HG03159 (cell line): Measurements from ENCODE around the gene MDP1.
A peak's percentile ranks its signal among the peaks of the same experiment; 100 is the strongest.

Experiments
- ATAC-seq: cut with Tn5 transposase; IDR thresholded peaks from one replicate; pipeline ENCODE4 v1.9.1; 2021; ENCODE audit warnings: mild to moderate bottlenecking, moderate library complexity; ENCODE audit not compliant: unreplicated experiment

MDP1 gene

GRCh38 chr14:24215495-24216344 lies at the start of gene MDP1:
Gene MDP1, minus strand, starts transcription at chr14:24216066. Its CDS starts 111 bp downstream, at chr14:24215955.
- peak; percentile 60 for ATAC-seq

GRCh38 chr14:24264298-24264697 lies 48.4 kb upstream of the MDP1 start:
- no peak for ATAC-seq

GRCh38 chr14:24263848-24264247 lies 48.0 kb upstream of the MDP1 start:
- no peak for ATAC-seq

- no peak for ATAC-seq
These were observed 47.2 kb upstream of the MDP1 start, which contains the start of gene TGM1 for GRCh38 chr14:24262821-24263733. Gene TGM1, minus strand, starts transcription at chr14:24263177. Its CDS starts 825 bp downstream, at chr14:24262352.

GRCh38 chr14:24261969-24262327 lies 46.1 kb upstream of the MDP1 start:
- no peak for ATAC-seq

- no peak for ATAC-seq
These were observed 45.5 kb upstream of the MDP1 start for GRCh38 chr14:24261256-24261968.

- ATAC-seq, result no peak
These were observed 44.9 kb upstream of the MDP1 start for GRCh38 chr14:24260780-24261157.

GRCh38 chr14:24260026-24260779 lies 44.3 kb upstream of the MDP1 start:
- ATAC-seq, result no peak

GRCh38 chr14:24259282-24260025 lies 43.6 kb upstream of the MDP1 start:
- no peak for ATAC-seq

GRCh38 chr14:24258548-24259265 lies 42.8 kb upstream of the MDP1 start:
- ATAC-seq, result no peak

GRCh38 chr14:24258119-24258518 lies 42.3 kb upstream of the MDP1 start:
- no peak for ATAC-seq

- ATAC-seq, result no peak
These were observed 41.1 kb upstream of the MDP1 start for GRCh38 chr14:24256960-24257359.

GRCh38 chr14:24255931-24256711 lies 40.3 kb upstream of the MDP1 start:
- no peak for ATAC-seq

- no peak for ATAC-seq
These were observed 39.6 kb upstream of the MDP1 start for GRCh38 chr14:24255438-24255837.

- no peak for ATAC-seq
These were observed 38.9 kb upstream of the MDP1 start for GRCh38 chr14:24254630-24255392.

- no peak for ATAC-seq
These were observed 38.1 kb upstream of the MDP1 start for GRCh38 chr14:24253936-24254335.

GRCh38 chr14:24252289-24253124 lies 36.6 kb upstream of the MDP1 start:
- no peak for ATAC-seq
